Mesendoderm (in vitro differentiated cells): ENCODE measurements around the gene ZNF423.
A peak's percentile ranks its signal among the peaks of the same experiment; 100 is the strongest.
"Not testable (repeated sequence)": the region's sequence is repeated elsewhere in the genome, so short reads cannot be mapped to it uniquely, and the experiment has no call there.

Experiments
- DNase-seq: peaks from one replicate; pipeline ENCODE4 v3.0.0; 2013
- H2AK5ac ChIP-seq: 2 replicates; pipeline ENCODE4 v1.6.1; 2013; ENCODE audit warnings: low read length, inconsistent platforms
- H2BK120ac ChIP-seq: 2 replicates; pipeline ENCODE4 v1.6.1; 2013; ENCODE audit warnings: low read depth, mild to moderate bottlenecking, low read length, moderate library complexity, mixed read lengths
- H2BK15ac ChIP-seq: replicated peaks from 2 replicates; pipeline ENCODE4 v1.6.1; 2013; ENCODE audit warnings: low read depth, mild to moderate bottlenecking, moderate library complexity
- H2BK5ac ChIP-seq: 2 replicates; pipeline ENCODE4 v1.6.1; 2013; ENCODE audit warnings: low read length, inconsistent platforms
- H3K18ac ChIP-seq: 2 replicates; pipeline ENCODE4 v1.6.1; 2013; ENCODE audit warnings: mild to moderate bottlenecking, low read length, mixed read lengths
- H3K23ac ChIP-seq: one replicate; pipeline ENCODE4 v1.6.1; 2013; ENCODE audit warnings: low read length
- H3K27ac ChIP-seq: 2 replicates; pipeline ENCODE4 v1.5.1; 2013; ENCODE audit warnings: low read depth, mild to moderate bottlenecking, inconsistent platforms, low read length, moderate library complexity
- H3K27me3 ChIP-seq: 2 replicates; pipeline ENCODE4 v1.6.1; 2013; ENCODE audit warnings: low read length, control low read depth, mild to moderate bottlenecking, inconsistent platforms; ENCODE audit not compliant: insufficient read depth, poor library complexity
- H3K36me3 ChIP-seq: 2 replicates; pipeline ENCODE4 v1.6.1; 2013; ENCODE audit warnings: low read length, inconsistent platforms; ENCODE audit not compliant: control insufficient read depth, insufficient read depth
- H3K4ac ChIP-seq: one replicate; pipeline ENCODE4 v1.6.1; 2013; ENCODE audit warnings: low read depth, mild to moderate bottlenecking, low read length, moderate library complexity
- H3K4me1 ChIP-seq: 2 replicates; pipeline ENCODE4 v1.6.1; 2013; ENCODE audit warnings: low read depth, low read length, inconsistent platforms; ENCODE audit not compliant: control insufficient read depth
- H3K4me2 ChIP-seq: 2 replicates; pipeline ENCODE4 v1.6.1; 2013; ENCODE audit warnings: low read length
- H3K4me3 ChIP-seq: 2 replicates; pipeline ENCODE4 v1.5.1; 2013; ENCODE audit warnings: mild to moderate bottlenecking, low read length
- H3K56ac ChIP-seq: one replicate; pipeline ENCODE4 v1.6.1; 2013; ENCODE audit warnings: low read length
- H3K79me1 ChIP-seq: 2 replicates; pipeline ENCODE4 v1.6.1; 2013; ENCODE audit warnings: low read length, inconsistent platforms
- H3K79me2 ChIP-seq: 2 replicates; pipeline ENCODE4 v1.6.1; 2013; ENCODE audit warnings: mild to moderate bottlenecking, low read length; ENCODE audit not compliant: control insufficient read depth, insufficient read depth
- H3K9ac ChIP-seq: 2 replicates; pipeline ENCODE4 v1.6.1; 2013; ENCODE audit warnings: low read length, inconsistent platforms
- H4K5ac ChIP-seq: one replicate; pipeline ENCODE4 v1.6.1; 2013; ENCODE audit warnings: low read length
- H4K8ac ChIP-seq: one replicate; pipeline ENCODE4 v1.6.1; 2013; ENCODE audit warnings: low read depth, mild to moderate bottlenecking, control low read depth, low read length, moderate library complexity
- WGBS: extraction: QIAGEN DNeasy Blood & Tissue Kit; methylation state at CpG from one replicate; pipeline ENCODE4 v1.1.7; 2013; ENCODE audit warnings: low lambda C conversion rate, missing lambda C conversion rate; ENCODE audit not compliant: insufficient coverage; ENCODE audit errors: extremely low coverage; 5-methylcytosine and 5-hydroxymethylcytosine counted together

ZNF423 gene

GRCh38 chr16:49574826-49575225 is 281.1 kb downstream of the ZNF423 start:
- no peak overlapping the region for H4K5ac ChIP-seq
- H3K4me2 ChIP-seq, result no peak overlapping the region
- H3K27me3 ChIP-seq, result no peaks in the 10 kb centered on the region
- H2AK5ac ChIP-seq, result no peak overlapping the region
- WGBS, result no CpG with 5 or more reads among the region's 12 CpGs
- no peak overlapping the region for H3K9ac ChIP-seq
- DNase-seq, result no peak
- no peaks in the 10 kb centered on the region for H3K79me1 ChIP-seq
- no peaks in the 10 kb centered on the region for H3K36me3 ChIP-seq
- H3K27ac ChIP-seq, result no peak overlapping the region
- H3K18ac ChIP-seq, result no peak overlapping the region
- H3K79me2 ChIP-seq, result no peaks in the 10 kb centered on the region
- H3K4ac ChIP-seq, result no peak overlapping the region
- no peak overlapping the region for H2BK120ac ChIP-seq
- no peak overlapping the region for H2BK15ac ChIP-seq
- H3K23ac ChIP-seq, result no peak overlapping the region
- no peak overlapping the region for H3K4me3 ChIP-seq
- H3K56ac ChIP-seq, result peak overlapping the region; percentile 31
- peaks cover 6% of the 10 kb centered on the region for H3K4me1 ChIP-seq
- no peak overlapping the region for H2BK5ac ChIP-seq
- no peak overlapping the region for H4K8ac ChIP-seq

GRCh38 chr16:49567950-49568349 is 288.0 kb downstream of the ZNF423 start:
- Histone ChIP-seq H2AK5ac (no peak overlapping the region), H3K4me1 (peaks cover 9% of the 10 kb centered on the region), H3K27ac (no peak overlapping the region), H3K9ac (no peak overlapping the region), H3K27me3 (no peaks in the 10 kb centered on the region), H2BK5ac (no peak overlapping the region), H3K56ac (no peak overlapping the region), H3K79me2 (no peaks in the 10 kb centered on the region), H4K5ac (no peak overlapping the region), H2BK15ac (no peak overlapping the region), H3K18ac (no peak overlapping the region), H3K4me3 (no peak overlapping the region), H3K4ac (no peak overlapping the region), H3K36me3 (no peaks in the 10 kb centered on the region), H3K23ac (no peak overlapping the region), H2BK120ac (no peak overlapping the region), H3K79me1 (peaks cover 2% of the 10 kb centered on the region), H3K4me2 (no peak overlapping the region), H4K8ac (no peak overlapping the region)
- DNase-seq, result peak; percentile 26
- no CpG with 5 or more reads among the region's 1 CpG for WGBS

GRCh38 chr16:49566432-49566831 is 289.5 kb downstream of the ZNF423 start:
- Histone ChIP-seq H3K36me3 (no peaks in the 10 kb centered on the region), H3K56ac (no peak overlapping the region), H4K8ac (no peak overlapping the region), H3K79me2 (no peaks in the 10 kb centered on the region), H3K9ac (no peak overlapping the region), H3K4me1 (peaks cover 9% of the 10 kb centered on the region), H2BK5ac (no peak overlapping the region), H3K23ac (no peak overlapping the region), H3K4ac (no peak overlapping the region), H3K4me2 (no peak overlapping the region), H3K79me1 (peaks cover 2% of the 10 kb centered on the region), H2BK120ac (no peak overlapping the region), H3K27ac (no peak overlapping the region), H3K27me3 (no peaks in the 10 kb centered on the region), H3K18ac (no peak overlapping the region), H3K4me3 (no peak overlapping the region), H4K5ac (no peak overlapping the region), H2BK15ac (no peak overlapping the region), H2AK5ac (no peak overlapping the region)
- no peak for DNase-seq
- WGBS, result no CpG with 5 or more reads among the region's 6 CpGs

- Histone ChIP-seq H2AK5ac (no peak overlapping the region), H2BK5ac (no peak overlapping the region), H2BK15ac (no peak overlapping the region), H3K36me3 (no peaks in the 10 kb centered on the region), H3K27ac (peak overlapping the region; percentile 20), H3K4me3 (no peak overlapping the region), H3K9ac (no peak overlapping the region), H3K18ac (peak overlapping the region; percentile 53), H4K8ac (no peak overlapping the region), H3K4me1 (peaks cover 12% of the 10 kb centered on the region), H3K4ac (no peak overlapping the region), H3K27me3 (no peaks in the 10 kb centered on the region), H3K79me2 (no peaks in the 10 kb centered on the region), H3K4me2 (no peak overlapping the region), H3K23ac (no peak overlapping the region), H3K79me1 (peaks cover 2% of the 10 kb centered on the region), H2BK120ac (no peak overlapping the region), H4K5ac (no peak overlapping the region), H3K56ac (peak overlapping the region; percentile 56)
- DNase-seq, result peak; percentile 72
- no CpG with 5 or more reads among the region's 14 CpGs for WGBS
Measured at GRCh38 chr16:49564496-49565229, 291.2 kb downstream of the ZNF423 start.

DNA sequence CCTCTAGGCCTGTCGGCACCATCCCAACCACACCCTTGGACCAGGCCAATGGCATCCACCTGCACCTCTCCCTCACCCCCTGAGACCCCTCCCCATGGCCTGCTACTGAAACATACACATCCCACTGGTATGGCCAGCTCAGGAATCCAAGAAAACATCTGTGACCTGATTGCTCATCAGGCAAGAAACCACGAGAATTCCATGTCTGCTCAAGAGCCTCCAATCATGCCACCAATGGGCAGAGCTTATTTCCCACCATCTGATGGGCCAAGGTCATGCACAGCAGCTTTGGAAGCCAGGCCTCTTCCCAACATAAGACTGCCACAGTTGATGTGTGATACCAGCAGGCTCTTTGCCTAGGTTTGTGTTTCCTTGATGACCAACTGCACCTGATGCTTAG is 292.2 kb downstream of the ZNF423 start:
- H3K23ac ChIP-seq, result peak overlapping the region; percentile 18
- no peak overlapping the region for H3K4me2 ChIP-seq
- no peak overlapping the region for H3K9ac ChIP-seq
- no peaks in the 10 kb centered on the region for H3K79me2 ChIP-seq
- no peak overlapping the region for H3K4me3 ChIP-seq
- no peak overlapping the region for H3K56ac ChIP-seq
- no peak overlapping the region for H4K5ac ChIP-seq
- no CpG with 5 or more reads among the region's 2 CpGs for WGBS
- H2BK15ac ChIP-seq, result no peak overlapping the region
- peaks cover 2% of the 10 kb centered on the region for H3K79me1 ChIP-seq
- H2BK5ac ChIP-seq, result no peak overlapping the region
- H3K4ac ChIP-seq, result no peak overlapping the region
- H3K36me3 ChIP-seq, result no peaks in the 10 kb centered on the region
- no peak overlapping the region for H3K27ac ChIP-seq
- peaks cover 20% of the 10 kb centered on the region for H3K4me1 ChIP-seq
- H4K8ac ChIP-seq, result no peak overlapping the region
- no peak overlapping the region for H3K18ac ChIP-seq
- H2AK5ac ChIP-seq, result no peak overlapping the region
- no peak overlapping the region for H2BK120ac ChIP-seq
- H3K27me3 ChIP-seq, result no peaks in the 10 kb centered on the region
- no peak for DNase-seq

GRCh38 chr16:49562894-49563293 is 293.0 kb downstream of the ZNF423 start:
- H3K27ac ChIP-seq, H3K4me2 ChIP-seq, DNase-seq, H3K79me1 ChIP-seq, H3K18ac ChIP-seq, H4K5ac ChIP-seq, H3K36me3 ChIP-seq, H2AK5ac ChIP-seq, H2BK120ac ChIP-seq, H3K4ac ChIP-seq, H3K9ac ChIP-seq, H2BK15ac ChIP-seq, H3K4me3 ChIP-seq, H3K79me2 ChIP-seq, H3K23ac ChIP-seq, H2BK5ac ChIP-seq, H3K56ac ChIP-seq, H4K8ac ChIP-seq, H3K27me3 ChIP-seq: not testable (repeated sequence)
- WGBS, result no CpG with 5 or more reads among the region's 8 CpGs
- peaks cover 28% of the 10 kb centered on the region for H3K4me1 ChIP-seq
